ENCODE results near the gene TBX18.

The TBX18 gene

GRCh38 chr6:84671183-84671582 lies 93.2 kb downstream of the TBX18 start:
- DNase-seq (ENCODE audit: low read depth in 2 of 2), result no peak

- DNase-seq (ENCODE audit: low read depth in 2 of 2), result no peak
Measured at GRCh38 chr6:84669945-84670344, 94.5 kb downstream of the TBX18 start.

- no peak for DNase-seq (ENCODE audit: low read depth in 2 of 2)
Measured at GRCh38 chr6:84667252-84668213, 96.9 kb downstream of the TBX18 start.

GRCh38 chr6:84665401-84665800 lies 99.0 kb downstream of the TBX18 start:
- DNase-seq (ENCODE audit: low read depth in 2 of 2), result no peak

- no peak for DNase-seq (ENCODE audit: low read depth in 2 of 2)
Measured at GRCh38 chr6:84663866-84664265, 100.5 kb downstream of the TBX18 start.

GRCh38 chr6:84657486-84657885 lies 106.9 kb downstream of the TBX18 start:
- DNase-seq (ENCODE audit: low read depth in 2 of 2), result no peak

GRCh38 chr6:84657025-84657424 lies 107.4 kb downstream of the TBX18 start:
- no peak for DNase-seq (ENCODE audit: low read depth in 2 of 2)

- DNase-seq (ENCODE audit: low read depth in 2 of 2), result no peak
Measured at GRCh38 chr6:84653027-84653551, 111.3 kb downstream of the TBX18 start.

- peak; percentile 95 to 97 for DNase-seq (ENCODE audit: low read depth in 2 of 2)
Measured at GRCh38 chr6:84652356-84653026, 111.9 kb downstream of the TBX18 start.

GRCh38 chr6:84651583-84651982 lies 112.8 kb downstream of the TBX18 start:
- DNase-seq (ENCODE audit: low read depth in 2 of 2), result no peak

GRCh38 chr6:84648444-84648843 lies 116.0 kb downstream of the TBX18 start:
- DNase-seq (ENCODE audit: low read depth in 2 of 2), result no peak

- peak in 1 of 2 experiments; percentile 43 for DNase-seq (ENCODE audit: low read depth in 2 of 2)
Measured at GRCh38 chr6:84645563-84646266, 118.7 kb downstream of the TBX18 start.

GRCh38 chr6:84645000-84645399 lies 119.4 kb downstream of the TBX18 start:
- no peak for DNase-seq (ENCODE audit: low read depth in 2 of 2)

- DNase-seq (ENCODE audit: low read depth in 2 of 2), result no peak
Measured at GRCh38 chr6:84643778-84644177, 120.6 kb downstream of the TBX18 start.

GRCh38 chr6:84641076-84641475 lies 123.3 kb downstream of the TBX18 start:
- no peak for DNase-seq (ENCODE audit: low read depth in 2 of 2)

- DNase-seq (ENCODE audit: low read depth in 2 of 2), result no peak
Measured at GRCh38 chr6:84639396-84639795, 125.0 kb downstream of the TBX18 start.

GRCh38 chr6:84638286-84638685 lies 126.1 kb downstream of the TBX18 start:
- no peak for DNase-seq (ENCODE audit: low read depth in 2 of 2)
